GM12878 (cell line): ENCODE measurements around the gene GLUL. TPM values are rescaled to one million over a fixed set of nuclear protein-coding genes. Genes with fewer than 3 reads are reported as not detected.

Source experiments
- ATAC-seq: fragments of 200-7000 bp; cut with Tn5 transposase; 3 replicates; pipeline ENCODE4 v1.9.1; 2020; ENCODE audit warnings: mild to moderate bottlenecking, moderate library complexity
- BruUV-seq: library from RNA; stranded (reverse); fragments of 400-500 nt; replicated peaks from 2 replicates; lab custom pipeline; 2021; lab: Mats Ljungman, UMichigan
- CTCF ChIA-PET: fragments of 300-600 bp; sonication (Branson Sonifier 250); formaldehyde crosslinking; extraction: SDS; loops from one replicate; lab custom pipeline; 2021; ENCODE audit warnings: inconsistent platforms; lab: Yijun Ruan, JAX
- POLR2A ChIA-PET: fragments of 350-600 bp; formaldehyde crosslinking; extraction: SDS; loops from one replicate; lab custom pipeline; 2021; ENCODE audit warnings: inconsistent platforms; lab: Charles Lee
- RAD21 ChIA-PET: fragments of 300-600 bp; sonication (Branson Sonifier 250); formaldehyde crosslinking; loops from one replicate; lab custom pipeline; 2023; ENCODE audit warnings: antibody characterized with exemption; ENCODE audit not compliant: unreplicated experiment; lab: Charles Lee
- SMC1A ChIA-PET: fragments of 300-600 bp; sonication (Branson Sonifier 250); formaldehyde crosslinking; loops from one replicate; lab custom pipeline; 2023; ENCODE audit not compliant: unreplicated experiment, uncharacterized antibody; lab: Charles Lee
- DNase-seq: peaks from one replicate; pipeline ENCODE4 v3.0.0-alpha.2; 2011; ENCODE audit warnings: low read depth, low spot score
- FAIRE-seq: peaks from 3 replicates; lab custom pipeline; 2011; peaks lifted over from hg19 to GRCh38; lab: Jason Lieb, UNC
- H2AFZ ChIP-seq: 2 replicates; pipeline ENCODE4 v1.6.0; 2011; ENCODE audit warnings: low read depth, low read length, control low read depth; ENCODE audit not compliant: control insufficient read depth
- H3K27ac ChIP-seq: 2 replicates; pipeline ENCODE4 v1.5.1; 2011; ENCODE audit warnings: control low read depth; ENCODE audit not compliant: control insufficient read depth, insufficient read depth
- H3K27me3 ChIP-seq, 2 experiments: replicated peaks in 1 of 2; 2 replicates each; pipeline versions ENCODE4 v1.6.0 to v1.6.1; 2011; ENCODE audit warnings: low read length in 1 of 2; ENCODE audit not compliant: control insufficient read depth in 2 of 2, insufficient read depth in 2 of 2
- H3K36me3 ChIP-seq, 2 experiments: 2 replicates each; pipeline ENCODE4 v1.5.1; 2011; ENCODE audit warnings: low read length in 1 of 2; ENCODE audit not compliant: control insufficient read depth in 2 of 2, insufficient read depth in 2 of 2
- H3K4me1 ChIP-seq: 2 replicates; pipeline ENCODE4 v1.6.1; 2011; ENCODE audit warnings: mild to moderate bottlenecking, low read length, moderate library complexity, mixed read lengths; ENCODE audit not compliant: control insufficient read depth, insufficient read depth
- H3K4me2 ChIP-seq: 2 replicates; pipeline ENCODE4 v1.6.0; 2011; ENCODE audit warnings: control low read depth; ENCODE audit not compliant: control insufficient read depth, insufficient read depth
- H3K4me3 ChIP-seq: fragments of 200-600 bp; sonication (generic); 2 replicates; pipeline ENCODE4 v1.5.1; 2016
- H3K79me2 ChIP-seq: 2 replicates; pipeline ENCODE4 v1.6.0; 2011; ENCODE audit warnings: low read length; ENCODE audit not compliant: control insufficient read depth, insufficient read depth
- H3K9ac ChIP-seq: 2 replicates; pipeline ENCODE4 v1.8.0; 2011; ENCODE audit warnings: low read length, control low read depth, mixed read lengths; ENCODE audit not compliant: control insufficient read depth, insufficient read depth
- H3K9me3 ChIP-seq: replicated peaks from 3 replicates; pipeline ENCODE4 v1.5.1; 2011; ENCODE audit warnings: mild to moderate bottlenecking, low read length; ENCODE audit not compliant: control insufficient read depth, insufficient read depth
- H4K20me1 ChIP-seq: 2 replicates; pipeline ENCODE4 v1.6.0; 2011; ENCODE audit not compliant: control insufficient read depth, insufficient read depth
- CEBPZ ChIP-seq: fragments of 150-350 bp; IDR thresholded peaks from 2 replicates; pipeline ENCODE4 v1.6.1; 2016; ENCODE audit warnings: low read depth, low read length
- CHD1 ChIP-seq: IDR thresholded peaks from 2 replicates; pipeline ENCODE4 v1.6.1; 2012; ENCODE audit warnings: low read depth, low read length, improper control_type of control experiment
- JUND ChIP-seq: IDR thresholded peaks from 2 replicates; pipeline ENCODE4 v1.6.1; 2012; ENCODE audit warnings: low read depth, mild to moderate bottlenecking, low read length, improper control_type of control experiment, moderate library complexity
- NRF1 ChIP-seq: conservative IDR thresholded peaks from 2 replicates; pipeline ENCODE4 v1.6.1; 2011; ENCODE audit warnings: mild to moderate bottlenecking, low read depth, low read length, improper control_type of control experiment
- ZBTB40 ChIP-seq: fragments of 450-650 bp; IDR thresholded peaks from 2 replicates; pipeline ENCODE4 v1.6.1; 2016; ENCODE audit warnings: mild to moderate bottlenecking, moderate library complexity, borderline replicate concordance
- WGBS: methylation state at CpG from one replicate; pipeline ENCODE4 v1.1.6; 2016; ENCODE audit warnings: low lambda C conversion rate; ENCODE audit not compliant: insufficient replicate concordance, insufficient coverage; ENCODE audit errors: missing lambda C conversion rate; 5-methylcytosine and 5-hydroxymethylcytosine counted together
- in situ Hi-C: fragments of 300-500 bp; cut with MboI; formaldehyde crosslinking; loops from 9 replicates; pipeline ENCODE4 v1.14.3; 2018; ENCODE audit warnings: mixed read lengths
- intact Hi-C: fragments of 100-400 bp; cut with micrococcal nuclease; formaldehyde crosslinking; loops from one replicate; pipeline ENCODE4 v1.14.2; 2022; ENCODE audit not compliant: unreplicated experiment
- polyA plus RNA-seq, 11 experiments: library from polyadenylated mRNA; depleted of rRNA in 4 of 11; unstranded in 6 of 11; stranded (reverse) in 5 of 11; fragments of >200 nt; fragmentation: Nextera tagmentation in 4 of 11; fragmentation: Illumina TruSeq in 1 of 11; extraction: Ambion mirVana in 4 of 11; extraction: Trizol in 1 of 11; gene quantifications; 1 replicate in 1 of 11; 2 replicates in 10 of 11; pipeline versions ENCODE4 v1.2.1 to v1.2.3, GENCODE V29; 2011 to 2016; ENCODE audit warnings: inconsistent platforms in 2 of 11, missing spikeins in 2 of 11, low read depth in 1 of 11
- total RNA-seq, 4 experiments: library from RNA; depleted of rRNA in 3 of 4; stranded (reverse); fragments of >200 nt in 3 of 4; fragmentation: Illumina TruSeq in 1 of 4; extraction: Trizol in 1 of 4; gene quantifications; 2 replicates each; pipeline versions ENCODE4 v1.2.1 to v1.2.3, GENCODE V29; 2013 to 2021
- TF ChIP-seq, protein P1 (sequence below): fragments of 450-650 bp; IDR thresholded peaks from 2 replicates; pipeline ENCODE4 v1.6.1; 2018; ENCODE audit warnings: mild to moderate bottlenecking, low read depth, moderate library complexity; ENCODE audit not compliant: partially characterized antibody

Gene GLUL
- total and polyA plus RNA-seq, 10 of the 15 experiments (the other 5 are each of a cell fraction or from before 2014, with no cell fraction given): 2.3 to 392 (median 164) TPM

DNA sequence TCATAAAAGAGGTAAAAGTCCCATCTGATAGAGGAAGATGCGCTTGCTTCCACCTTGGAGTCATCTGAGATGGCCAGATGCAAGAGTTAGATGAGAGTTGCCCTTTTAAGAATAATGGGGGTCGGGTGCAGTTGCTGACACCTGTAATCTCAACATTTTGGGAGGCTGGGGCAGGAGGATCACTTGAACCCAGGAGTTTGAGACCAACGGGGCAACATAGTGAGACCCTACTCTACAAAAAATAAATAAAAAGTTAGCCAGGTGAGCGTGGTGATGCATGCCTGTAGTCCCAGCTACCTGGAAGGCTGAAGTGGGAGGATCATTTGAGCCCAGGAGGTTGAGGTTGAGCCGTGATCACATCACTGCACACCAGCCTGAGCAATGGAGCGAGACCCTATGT, 22.4 kb upstream of the GLUL start (continued):
- TF ChIP-seq, protein P1, sequence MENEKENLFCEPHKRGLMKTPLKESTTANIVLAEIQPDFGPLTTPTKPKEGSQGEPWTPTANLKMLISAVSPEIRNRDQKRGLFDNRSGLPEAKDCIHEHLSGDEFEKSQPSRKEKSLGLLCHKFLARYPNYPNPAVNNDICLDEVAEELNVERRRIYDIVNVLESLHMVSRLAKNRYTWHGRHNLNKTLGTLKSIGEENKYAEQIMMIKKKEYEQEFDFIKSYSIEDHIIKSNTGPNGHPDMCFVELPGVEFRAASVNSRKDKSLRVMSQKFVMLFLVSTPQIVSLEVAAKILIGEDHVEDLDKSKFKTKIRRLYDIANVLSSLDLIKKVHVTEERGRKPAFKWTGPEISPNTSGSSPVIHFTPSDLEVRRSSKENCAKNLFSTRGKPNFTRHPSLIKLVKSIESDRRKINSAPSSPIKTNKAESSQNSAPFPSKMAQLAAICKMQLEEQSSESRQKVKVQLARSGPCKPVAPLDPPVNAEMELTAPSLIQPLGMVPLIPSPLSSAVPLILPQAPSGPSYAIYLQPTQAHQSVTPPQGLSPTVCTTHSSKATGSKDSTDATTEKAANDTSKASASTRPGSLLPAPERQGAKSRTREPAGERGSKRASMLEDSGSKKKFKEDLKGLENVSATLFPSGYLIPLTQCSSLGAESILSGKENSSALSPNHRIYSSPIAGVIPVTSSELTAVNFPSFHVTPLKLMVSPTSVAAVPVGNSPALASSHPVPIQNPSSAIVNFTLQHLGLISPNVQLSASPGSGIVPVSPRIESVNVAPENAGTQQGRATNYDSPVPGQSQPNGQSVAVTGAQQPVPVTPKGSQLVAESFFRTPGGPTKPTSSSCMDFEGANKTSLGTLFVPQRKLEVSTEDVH: no peak
- TF ChIP-seq CEBPZ: no peak

DNA sequence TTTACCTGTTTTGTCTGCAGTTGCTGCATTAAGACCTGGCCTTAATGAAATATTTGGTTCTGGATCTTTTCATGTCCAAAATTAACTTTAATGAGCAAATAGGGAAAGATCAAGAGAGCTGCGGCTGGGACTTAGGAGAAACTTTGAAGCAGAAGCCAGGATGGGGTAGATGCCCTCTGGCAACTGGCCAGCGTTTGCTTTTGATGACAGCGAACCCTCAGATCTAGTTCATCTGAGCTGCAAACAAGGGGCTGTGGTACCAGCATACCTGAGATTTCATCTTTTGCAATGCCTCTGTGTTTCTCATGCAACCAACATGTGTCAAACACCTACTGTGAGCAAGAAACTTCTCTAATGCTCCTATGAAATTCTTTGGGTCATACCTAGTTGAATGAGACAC, 21.9 kb upstream of the GLUL start:
- 77% methylated on average over 3 of the region's 3 CpGs for WGBS
- H4K20me1 ChIP-seq: no peaks in the 10 kb centered on the region
- no peaks in the 10 kb centered on the region for H3K27me3 ChIP-seq
- TF ChIP-seq JUND (no peak), NRF1 (no peak), CHD1 (no peak), ZBTB40 (no peak)
- no peak for FAIRE-seq
- ChIA-PET CTCF (interaction anchor here (1.5 kb wide), 2 partner anchors 18 to 271 kb away, joined by 3 to 5 read pairs; no protein-coding TSS in a partner anchor), RAD21 (no interaction called here), POLR2A (no interaction called here), SMC1A (interaction anchor here (1.4 kb wide), 1 partner anchor 17 kb away, joined by 4 read pairs; no protein-coding TSS in a partner anchor)
- ATAC-seq: no peak
- peaks cover 4% of the 10 kb centered on the region; the same call in 1 of the 2 replicates for H3K4me1 ChIP-seq
- intact Hi-C loops (no loop called here), in situ Hi-C loops (no loop called here)
- no TSS peak for BruUV-seq
- H3K36me3 ChIP-seq: no peaks in the 10 kb centered on the region
- no peak overlapping the region for H2AFZ ChIP-seq
- no peak for DNase-seq
- H3K9ac ChIP-seq: no peak overlapping the region
- no peak overlapping the region for H3K4me2 ChIP-seq
- H3K79me2 ChIP-seq: no peaks in the 10 kb centered on the region
- no peak overlapping the region for H3K4me3 ChIP-seq
- no peaks in the 10 kb centered on the region for H3K9me3 ChIP-seq
- no peak overlapping the region for H3K27ac ChIP-seq
